OCI-LY1 (cell line): Measurements from ENCODE around the gene STMN1.

Source experiments
- H2AFZ ChIP-seq: fragments of 200-600 bp; sonication (generic), shearing (Covaris generic); 2 replicates; pipeline ENCODE4 v1.6.0; 2014; ENCODE audit warnings: antibody characterized with exemption, mild to moderate bottlenecking, low read length
- H3F3A ChIP-seq: fragments of 200-600 bp; sonication (generic), shearing (Covaris generic); 2 replicates; pipeline ENCODE4 v1.6.0; 2014; ENCODE audit warnings: mild to moderate bottlenecking, antibody characterized with exemption, low read length, moderate library complexity; ENCODE audit not compliant: insufficient read depth
- H3K27ac ChIP-seq: fragments of 200-600 bp; sonication (generic); 2 replicates; pipeline ENCODE4 v1.5.1; 2014; ENCODE audit warnings: low read length, mixed run types, mild to moderate bottlenecking, low read depth; ENCODE audit not compliant: poor library complexity, severe bottlenecking
- H3K27me3 ChIP-seq: fragments of 200-600 bp; sonication (generic); 2 replicates; pipeline ENCODE4 v1.6.0; 2014; ENCODE audit warnings: antibody characterized with exemption, mild to moderate bottlenecking, low read length, moderate library complexity; ENCODE audit not compliant: insufficient read depth
- H3K36me3 ChIP-seq: fragments of 200-600 bp; sonication (generic); 2 replicates; pipeline ENCODE4 v1.6.1; 2014; ENCODE audit warnings: mild to moderate bottlenecking, antibody characterized with exemption, low read length, moderate library complexity, mixed read lengths; ENCODE audit not compliant: insufficient read depth
- H3K4me1 ChIP-seq: fragments of 200-600 bp; sonication (generic); 2 replicates; pipeline ENCODE4 v1.5.1; 2014; ENCODE audit warnings: mild to moderate bottlenecking, low read length, moderate library complexity; ENCODE audit not compliant: insufficient read depth, severe bottlenecking
- H3K4me2 ChIP-seq: fragments of 200-600 bp; sonication (generic), shearing (Covaris generic); 2 replicates; pipeline ENCODE4 v1.6.1; 2014; ENCODE audit warnings: low read length
- H3K4me3 ChIP-seq: fragments of 200-600 bp; sonication (generic); 2 replicates; pipeline ENCODE4 v1.5.1; 2014; ENCODE audit warnings: low read length, low read depth, mild to moderate bottlenecking, mixed read lengths; ENCODE audit not compliant: poor library complexity, severe bottlenecking
- H3K79me2 ChIP-seq: fragments of 200-600 bp; shearing (Covaris generic); 2 replicates; pipeline ENCODE4 v1.6.1; 2016; ENCODE audit warnings: mixed run types, low read length, mixed read lengths; ENCODE audit not compliant: insufficient read depth
- H3K9ac ChIP-seq: fragments of 200-600 bp; sonication (generic), shearing (Covaris generic); 2 replicates; pipeline ENCODE4 v1.6.1; 2014; ENCODE audit warnings: mild to moderate bottlenecking, low read length, mixed read lengths
- H3K9me2 ChIP-seq: fragments of 200-600 bp; sonication (generic), shearing (Covaris generic); 2 replicates; pipeline ENCODE4 v1.6.1; 2014; ENCODE audit warnings: low read depth, mild to moderate bottlenecking, low read length, mixed read lengths
- H3K9me3 ChIP-seq: fragments of 200-600 bp; shearing (Covaris generic); 2 replicates; pipeline ENCODE4 v1.6.1; 2014; ENCODE audit warnings: low read length, mixed read lengths
- H4K20me1 ChIP-seq: fragments of 200-600 bp; sonication (generic), shearing (Covaris generic); 2 replicates; pipeline ENCODE4 v1.6.0; 2016; ENCODE audit warnings: mild to moderate bottlenecking, low read length; ENCODE audit not compliant: insufficient read depth
- CTCF ChIP-seq: fragments of 200-600 bp; sonication (generic), shearing (Covaris generic); IDR thresholded peaks from 2 replicates; pipeline ENCODE4 v1.5.1; 2017; ENCODE audit warnings: mild to moderate bottlenecking, antibody characterized with exemption, low read length, moderate library complexity, mixed read lengths
- EZH2 ChIP-seq: fragments of 200-600 bp; sonication (generic), shearing (Covaris generic); IDR thresholded peaks from 2 replicates; pipeline ENCODE4 v1.8.0; 2017; ENCODE audit warnings: borderline replicate concordance, mixed run types, mild to moderate bottlenecking, antibody characterized with exemption, low read length, moderate library complexity, mixed read lengths

The STMN1 gene

GRCh38 chr1:25916460-25916859 is 10.2 kb upstream of the STMN1 start:
- Histone ChIP-seq H3K27ac (no peak overlapping the region), H3K9ac (no peak overlapping the region), H3K36me3 (no peaks in the 10 kb centered on the region), H3K9me3 (no peaks in the 10 kb centered on the region), H3K4me1 (peaks cover 20% of the 10 kb centered on the region), H3K9me2 (no peaks in the 10 kb centered on the region), H3F3A (no peaks in the 10 kb centered on the region), H3K27me3 (no peaks in the 10 kb centered on the region), H4K20me1 (no peaks in the 10 kb centered on the region), H2AFZ (no peak overlapping the region), H3K4me2 (no peak overlapping the region), H3K4me3 (no peak overlapping the region), H3K79me2 (no peaks in the 10 kb centered on the region)
- TF ChIP-seq EZH2 (no peak), CTCF (no peak)

GRCh38 chr1:25914074-25914995 is 8.1 kb upstream of the STMN1 start:
- H3K4me2 ChIP-seq: peak overlapping the region; percentile 31
- H4K20me1 ChIP-seq: no peaks in the 10 kb centered on the region
- H3K79me2 ChIP-seq: no peaks in the 10 kb centered on the region
- H3K9me2 ChIP-seq: no peaks in the 10 kb centered on the region
- peak overlapping the region; percentile 43; the same call in 1 of the 2 replicates for H3K9ac ChIP-seq
- no peaks in the 10 kb centered on the region for H3F3A ChIP-seq
- no peak overlapping the region for H3K4me3 ChIP-seq
- peak overlapping the region; percentile 41 for H3K27ac ChIP-seq
- H3K36me3 ChIP-seq: no peaks in the 10 kb centered on the region
- H3K4me1 ChIP-seq: peaks cover 20% of the 10 kb centered on the region
- H2AFZ ChIP-seq: peak overlapping the region; percentile 51; the same call in 1 of the 2 replicates
- TF ChIP-seq EZH2 (no peak), CTCF (no peak)
- H3K27me3 ChIP-seq: no peaks in the 10 kb centered on the region
- H3K9me3 ChIP-seq: no peaks in the 10 kb centered on the region

- TF ChIP-seq CTCF (no peak), EZH2 (no peak)
Observed at GRCh38 chr1:25913206-25913605, 7.0 kb upstream of the STMN1 start.

More at GRCh38 chr1:25913206-25913605, 7.0 kb upstream of the STMN1 start:
- Histone ChIP-seq H3K9me3 (no peaks in the 10 kb centered on the region), H3K4me3 (no peak overlapping the region), H3K4me1 (peaks cover 20% of the 10 kb centered on the region), H3K9me2 (no peaks in the 10 kb centered on the region), H3F3A (no peaks in the 10 kb centered on the region), H3K79me2 (no peaks in the 10 kb centered on the region), H3K27ac (no peak overlapping the region), H4K20me1 (no peaks in the 10 kb centered on the region), H2AFZ (no peak overlapping the region), H3K36me3 (no peaks in the 10 kb centered on the region), H3K4me2 (no peak overlapping the region), H3K27me3 (no peaks in the 10 kb centered on the region), H3K9ac (no peak overlapping the region)
